Activated naive CD4-positive, alpha-beta T cell treated with anti-CD3 and anti-CD28 coated beads, Interleukin-2, amount 10 ng/mL, durations not matched to agents 7 days and 5 days (primary cell): ENCODE results near the gene HERPUD2.

Experiments used
- CTCF ChIA-PET: fragments of 350-600 bp; sonication (Branson Sonifier 250); formaldehyde crosslinking; loops from one replicate; lab custom pipeline; 2021; ENCODE audit warnings: antibody characterized with exemption; lab: Charles Lee
- DNase-seq: peaks from one replicate; pipeline ENCODE4 v3.0.0-alpha.2; 2020
- H3K27ac Mint-ChIP-seq: one replicate; pipeline ENCODE4 v1.8.0; 2021; ENCODE audit warnings: mild to moderate bottlenecking, moderate library complexity, mixed read lengths
- H3K27me3 Mint-ChIP-seq: one replicate; pipeline ENCODE4 v1.8.0; 2021; ENCODE audit warnings: mild to moderate bottlenecking, mixed read lengths
- H3K36me3 Mint-ChIP-seq: one replicate; pipeline ENCODE4 v1.8.0; 2021; ENCODE audit warnings: mixed read lengths
- H3K4me1 Mint-ChIP-seq: one replicate; pipeline ENCODE4 v1.8.0; 2021; ENCODE audit warnings: mixed read lengths
- H3K4me3 Mint-ChIP-seq: one replicate; pipeline ENCODE4 v1.8.0; 2021; ENCODE audit warnings: mild to moderate bottlenecking, moderate library complexity, mixed read lengths
- H3K9me3 Mint-ChIP-seq: one replicate; pipeline ENCODE4 v1.8.0; 2021; ENCODE audit warnings: mixed read lengths

HERPUD2 gene

DNA sequence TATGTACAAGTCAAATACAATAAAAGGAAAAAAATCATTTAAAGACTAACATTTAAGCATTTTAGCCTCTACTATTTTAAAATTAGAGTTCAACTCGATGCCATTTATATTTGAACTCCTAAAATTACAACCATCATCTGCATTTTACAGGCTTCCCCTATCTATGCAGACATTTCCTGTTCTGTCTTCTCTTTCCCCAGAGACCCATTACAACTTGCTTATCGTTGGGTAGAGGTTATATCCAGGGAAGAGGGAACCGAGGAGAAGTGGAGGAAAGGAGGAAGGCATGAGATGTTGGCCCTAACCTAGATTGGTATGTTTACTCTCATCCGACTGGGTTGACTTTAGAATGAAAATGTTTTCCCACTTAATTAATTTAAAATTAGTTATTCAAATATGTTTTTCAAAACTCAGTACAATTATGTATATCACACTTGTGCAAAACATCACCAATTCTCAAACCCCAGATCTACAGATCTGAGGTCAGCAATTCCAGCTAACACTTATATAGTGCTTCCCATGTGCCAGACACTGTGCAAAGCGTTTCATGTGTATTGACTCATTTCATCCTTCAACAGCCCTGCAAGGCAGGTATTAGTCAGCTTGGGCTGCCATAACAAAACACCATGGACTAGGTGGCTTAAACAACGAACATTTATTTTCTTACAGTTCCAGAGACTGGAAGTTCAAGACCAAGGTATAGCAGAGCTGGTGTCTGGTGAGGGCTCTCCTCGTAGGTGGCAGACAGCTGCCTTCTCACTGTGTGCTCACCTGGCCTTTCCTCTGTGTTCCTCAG is 27.3 kb upstream of the HERPUD2 start:
- CTCF ChIA-PET, result interaction anchor here (0.6 kb wide), 1 partner anchor 85 kb away, joined by 3 read pairs; no protein-coding TSS in a partner anchor
- no peak for DNase-seq
- Mint-ChIP-seq H3K27ac (no peak overlapping the region), H3K4me3 (no peak overlapping the region), H3K27me3 (peaks cover 14% of the 10 kb centered on the region), H3K9me3 (no peaks in the 10 kb centered on the region), H3K36me3 (no peaks in the 10 kb centered on the region), H3K4me1 (peaks cover 32% of the 10 kb centered on the region)

DNA sequence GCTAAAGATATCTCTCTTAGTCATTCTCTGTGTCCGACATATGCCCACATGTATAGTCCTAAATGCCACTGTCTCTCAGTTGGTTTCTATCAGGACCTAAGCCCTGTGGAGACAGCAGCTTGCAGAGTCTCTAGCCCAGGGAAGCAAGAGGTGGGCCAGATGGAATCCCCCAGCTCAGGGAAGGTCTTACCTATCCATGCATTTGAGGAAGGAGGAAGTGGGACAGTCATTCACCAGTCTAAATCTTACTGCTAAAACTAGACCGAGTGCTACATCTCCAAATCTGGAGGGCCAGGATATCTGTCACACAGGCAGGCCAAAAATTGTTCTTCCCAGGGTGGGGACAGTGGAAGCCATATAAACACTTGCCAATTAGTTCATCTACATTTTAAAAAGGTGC is 26.4 kb upstream of the HERPUD2 start:
- Mint-ChIP-seq H3K27me3 (peaks cover 18% of the 10 kb centered on the region), H3K27ac (no peak overlapping the region), H3K4me3 (no peak overlapping the region), H3K9me3 (no peaks in the 10 kb centered on the region), H3K4me1 (peaks cover 27% of the 10 kb centered on the region), H3K36me3 (no peaks in the 10 kb centered on the region)
- CTCF ChIA-PET, result no interaction called here
- no peak for DNase-seq

DNA sequence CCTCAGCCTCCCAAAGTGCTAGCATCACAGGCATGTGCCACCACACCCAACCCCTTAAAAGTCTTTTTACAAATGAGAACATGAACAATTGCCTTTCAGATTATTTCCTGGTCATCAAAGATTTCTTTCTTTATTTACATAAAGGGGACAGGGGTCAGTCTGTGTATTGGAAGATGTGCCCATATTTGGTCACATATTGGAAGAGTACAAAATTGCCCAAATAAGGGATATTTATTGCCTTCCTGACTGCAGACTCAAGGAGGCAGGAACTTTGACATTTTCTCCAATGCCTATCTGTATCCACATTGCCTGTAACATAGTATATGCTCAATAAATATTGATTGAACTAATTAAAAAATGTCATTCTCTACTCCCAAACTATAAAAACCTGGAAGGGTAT is 25.9 kb upstream of the HERPUD2 start:
- Mint-ChIP-seq H3K36me3 (no peaks in the 10 kb centered on the region), H3K4me1 (peaks cover 23% of the 10 kb centered on the region), H3K4me3 (no peak overlapping the region), H3K27me3 (peaks cover 18% of the 10 kb centered on the region), H3K27ac (no peak overlapping the region), H3K9me3 (no peaks in the 10 kb centered on the region)
- CTCF ChIA-PET, result interaction anchor here (0.8 kb wide), 1 partner anchor 11 kb away, joined by 3 read pairs; no protein-coding TSS in a partner anchor
- no peak for DNase-seq

DNA sequence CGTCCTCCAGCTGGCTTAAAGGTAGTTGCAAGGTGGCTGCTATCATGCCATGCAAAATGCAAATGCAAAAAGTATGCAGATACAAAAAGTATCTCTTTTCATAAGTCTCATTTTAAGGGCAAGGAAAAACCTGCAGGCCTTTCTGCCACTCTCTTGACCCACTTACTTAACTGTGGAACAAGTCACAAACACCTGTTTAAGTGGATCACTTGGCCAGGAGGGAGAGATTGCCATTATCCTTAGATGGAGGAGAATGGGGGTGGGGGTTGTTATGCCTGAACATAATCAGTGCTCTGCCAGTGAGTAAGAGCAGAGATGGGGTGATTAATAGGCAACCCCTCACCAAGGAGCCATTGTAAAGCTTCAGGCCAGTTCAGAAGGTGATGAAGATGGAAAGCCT is 25.1 kb upstream of the HERPUD2 start:
- CTCF ChIA-PET, result interaction anchor here (0.8 kb wide), 1 partner anchor 10 kb away, joined by 3 read pairs; no protein-coding TSS in a partner anchor
- Mint-ChIP-seq H3K4me1 (peaks cover 18% of the 10 kb centered on the region), H3K4me3 (no peak overlapping the region), H3K27ac (no peak overlapping the region), H3K27me3 (peaks cover 19% of the 10 kb centered on the region), H3K9me3 (no peaks in the 10 kb centered on the region), H3K36me3 (no peaks in the 10 kb centered on the region)
- no peak for DNase-seq

DNA sequence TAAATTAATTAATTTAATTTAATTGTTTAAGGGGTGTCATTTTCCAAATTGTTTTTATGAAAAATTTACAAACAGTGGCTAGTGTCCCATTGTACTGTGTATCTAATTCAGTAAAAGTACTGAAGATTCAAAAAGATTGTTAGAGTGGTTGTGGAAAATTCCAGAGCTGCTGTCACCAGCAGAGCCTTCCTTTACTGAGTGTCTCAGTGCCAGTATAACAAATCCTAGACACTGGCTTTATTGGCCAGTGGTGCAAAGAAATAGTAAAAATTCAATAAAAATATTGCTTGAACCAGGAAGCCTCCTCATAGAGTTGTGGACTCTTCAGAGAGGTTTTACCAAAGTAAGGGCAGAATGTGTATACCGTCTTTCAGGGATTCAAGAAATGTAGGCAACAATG is 23.1 kb upstream of the HERPUD2 start:
- Mint-ChIP-seq H3K4me1 (peaks cover 4% of the 10 kb centered on the region), H3K36me3 (no peaks in the 10 kb centered on the region), H3K27ac (no peak overlapping the region), H3K4me3 (no peak overlapping the region), H3K9me3 (no peaks in the 10 kb centered on the region), H3K27me3 (peaks cover 26% of the 10 kb centered on the region)
- DNase-seq, result no peak
- CTCF ChIA-PET, result no interaction called here

DNA sequence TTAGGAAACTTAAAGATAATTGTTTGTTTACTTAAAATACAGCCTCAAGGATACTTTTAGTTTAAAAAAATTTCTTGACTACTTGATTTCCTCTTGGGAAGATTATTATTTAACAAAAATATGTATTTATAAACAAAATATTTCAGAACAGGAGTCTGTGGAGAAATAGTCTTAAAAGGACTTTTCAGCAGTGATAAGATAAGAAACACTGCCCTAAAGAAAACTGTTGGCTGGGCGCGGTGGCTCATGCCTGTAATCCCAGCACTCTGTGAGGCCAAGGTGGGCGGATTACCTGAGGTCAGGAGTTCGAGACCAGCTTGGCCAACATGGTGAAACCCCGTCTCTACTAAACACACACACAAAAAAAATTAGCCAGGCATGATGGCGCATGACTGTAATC is 22.6 kb upstream of the HERPUD2 start:
- no peaks in the 10 kb centered on the region for H3K4me1 Mint-ChIP-seq
- H3K27me3 Mint-ChIP-seq, result peaks cover 26% of the 10 kb centered on the region
- no peak for DNase-seq
- H3K36me3 Mint-ChIP-seq, result no peaks in the 10 kb centered on the region
- CTCF ChIA-PET, result no interaction called here
- H3K4me3 Mint-ChIP-seq, result no peak overlapping the region
- no peaks in the 10 kb centered on the region for H3K9me3 Mint-ChIP-seq
- H3K27ac Mint-ChIP-seq, result no peak overlapping the region

DNA sequence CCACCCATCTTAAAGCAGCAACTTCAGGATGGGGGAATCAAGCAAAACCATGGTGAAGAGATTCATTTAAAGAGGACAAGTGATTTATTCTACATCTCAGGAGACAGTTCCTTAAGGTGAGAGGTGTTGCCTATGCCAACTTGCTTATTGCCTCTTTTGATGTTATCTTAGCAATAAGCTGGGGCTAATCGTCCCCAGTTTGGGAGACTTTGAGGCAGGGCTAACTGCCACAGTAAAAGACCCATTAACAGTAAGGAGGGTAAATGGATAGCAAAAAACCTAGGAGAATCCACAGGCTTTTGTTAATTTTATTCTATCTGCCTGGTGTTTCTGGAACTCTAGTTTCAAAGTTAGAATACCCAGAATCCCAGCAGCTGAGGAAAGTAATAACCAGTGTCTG is 22.1 kb upstream of the HERPUD2 start:
- H3K36me3 Mint-ChIP-seq, result no peaks in the 10 kb centered on the region
- H3K27ac Mint-ChIP-seq, result no peak overlapping the region
- no peak for DNase-seq
- CTCF ChIA-PET, result no interaction called here
- no peaks in the 10 kb centered on the region for H3K4me1 Mint-ChIP-seq
- peaks cover 26% of the 10 kb centered on the region for H3K27me3 Mint-ChIP-seq
- no peak overlapping the region for H3K4me3 Mint-ChIP-seq
- no peaks in the 10 kb centered on the region for H3K9me3 Mint-ChIP-seq

DNA sequence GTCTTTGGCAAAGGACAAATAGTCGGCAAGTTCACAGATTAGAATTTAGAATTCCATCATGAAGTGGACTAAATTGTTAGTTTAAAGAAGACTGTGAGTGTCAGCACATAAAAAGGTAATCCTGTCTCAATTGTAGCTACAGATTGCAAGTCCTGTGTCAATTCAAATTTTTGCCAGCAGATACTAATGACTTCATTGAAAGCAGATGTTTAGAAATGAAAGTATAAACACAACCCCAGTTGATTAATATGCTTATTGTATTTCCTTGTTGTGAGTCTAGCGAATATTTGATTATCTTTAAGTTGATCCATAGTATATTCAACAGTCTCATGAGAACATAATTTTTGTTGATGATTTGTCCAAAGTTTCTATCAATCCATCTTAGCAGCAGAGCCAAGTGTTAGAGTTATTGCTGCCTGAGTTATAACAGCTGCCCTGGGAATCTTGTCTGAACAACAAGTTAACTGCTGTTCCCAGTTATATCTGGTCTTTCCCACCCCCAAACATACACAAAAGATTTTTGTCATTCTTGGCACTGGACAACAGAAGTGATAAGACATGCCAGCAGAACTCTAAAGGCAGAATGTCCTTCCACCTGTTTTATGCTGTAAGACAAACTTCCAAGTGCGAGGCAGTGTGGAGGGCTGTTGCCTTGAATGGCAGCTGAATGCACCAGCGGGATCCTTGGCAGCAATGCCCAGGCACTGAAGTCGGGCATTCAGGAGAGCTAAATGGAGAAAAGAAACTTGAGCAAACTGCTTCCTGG is 21.3 kb upstream of the HERPUD2 start:
- H3K4me1 Mint-ChIP-seq, result no peaks in the 10 kb centered on the region
- CTCF ChIA-PET, result interaction anchor here (0.6 kb wide), 1 partner anchor 92 kb away, joined by 3 read pairs; no protein-coding TSS in a partner anchor
- no peak for DNase-seq

DNA sequence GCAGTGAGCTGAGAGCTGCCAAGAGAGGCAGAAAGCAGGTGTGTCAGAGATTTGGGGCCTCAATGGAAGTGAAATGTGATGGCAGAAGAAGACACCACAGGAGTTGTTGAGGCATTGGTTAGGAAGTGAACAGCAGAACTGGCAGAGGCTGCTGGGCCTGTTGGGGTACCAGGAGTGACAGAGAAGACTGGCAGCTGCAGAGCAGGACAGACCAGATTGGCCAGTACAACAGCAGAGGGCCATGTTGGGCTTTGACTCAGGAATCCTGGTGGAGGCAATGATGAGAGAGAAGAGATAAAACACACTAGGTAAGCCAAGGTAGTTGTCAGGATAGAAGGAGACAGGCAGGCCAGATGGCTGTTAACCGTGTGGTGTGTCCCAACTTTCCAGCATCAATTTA is 19.9 kb upstream of the HERPUD2 start:
- H3K36me3 Mint-ChIP-seq, result no peaks in the 10 kb centered on the region
- H3K27me3 Mint-ChIP-seq, result peaks cover 30% of the 10 kb centered on the region
- H3K27ac Mint-ChIP-seq, result no peak overlapping the region
- no peaks in the 10 kb centered on the region for H3K9me3 Mint-ChIP-seq
- peaks cover 10% of the 10 kb centered on the region for H3K4me1 Mint-ChIP-seq
- CTCF ChIA-PET, result no interaction called here
- no peak overlapping the region for H3K4me3 Mint-ChIP-seq
- no peak for DNase-seq

More for the DNA sequence above, 21.3 kb upstream of the HERPUD2 start:
- H3K4me3 Mint-ChIP-seq, result no peak overlapping the region
- no peaks in the 10 kb centered on the region for H3K36me3 Mint-ChIP-seq
- peaks cover 26% of the 10 kb centered on the region for H3K27me3 Mint-ChIP-seq
- no peak overlapping the region for H3K27ac Mint-ChIP-seq
- no peaks in the 10 kb centered on the region for H3K9me3 Mint-ChIP-seq

DNA sequence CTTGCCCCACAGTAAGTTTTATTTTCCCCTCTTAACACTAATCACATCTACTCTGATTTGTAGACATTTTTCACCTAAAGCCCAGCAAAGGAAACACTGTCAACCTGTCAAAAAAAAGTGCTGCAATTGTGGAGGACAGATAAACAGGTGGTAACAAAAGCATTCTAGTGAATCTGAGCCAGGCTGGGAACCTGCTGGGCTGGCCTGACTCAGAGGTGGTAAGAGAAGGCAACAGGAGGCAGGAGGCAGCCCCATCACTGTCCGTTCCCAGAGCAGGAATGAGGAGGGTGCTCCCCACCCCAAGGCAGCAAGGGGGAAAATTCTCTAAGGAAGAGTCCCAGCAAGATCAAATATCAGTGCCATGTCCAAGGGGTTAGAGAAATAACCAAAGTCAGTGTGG is 19.5 kb upstream of the HERPUD2 start:
- Mint-ChIP-seq H3K36me3 (no peaks in the 10 kb centered on the region), H3K27ac (no peak overlapping the region), H3K27me3 (peaks cover 30% of the 10 kb centered on the region), H3K4me1 (peaks cover 15% of the 10 kb centered on the region), H3K9me3 (no peaks in the 10 kb centered on the region), H3K4me3 (no peak overlapping the region)
- CTCF ChIA-PET, result interaction anchor here (1.6 kb wide), 1 partner anchor 11 kb away, joined by 6 read pairs; no protein-coding TSS in a partner anchor
- no peak for DNase-seq

DNA sequence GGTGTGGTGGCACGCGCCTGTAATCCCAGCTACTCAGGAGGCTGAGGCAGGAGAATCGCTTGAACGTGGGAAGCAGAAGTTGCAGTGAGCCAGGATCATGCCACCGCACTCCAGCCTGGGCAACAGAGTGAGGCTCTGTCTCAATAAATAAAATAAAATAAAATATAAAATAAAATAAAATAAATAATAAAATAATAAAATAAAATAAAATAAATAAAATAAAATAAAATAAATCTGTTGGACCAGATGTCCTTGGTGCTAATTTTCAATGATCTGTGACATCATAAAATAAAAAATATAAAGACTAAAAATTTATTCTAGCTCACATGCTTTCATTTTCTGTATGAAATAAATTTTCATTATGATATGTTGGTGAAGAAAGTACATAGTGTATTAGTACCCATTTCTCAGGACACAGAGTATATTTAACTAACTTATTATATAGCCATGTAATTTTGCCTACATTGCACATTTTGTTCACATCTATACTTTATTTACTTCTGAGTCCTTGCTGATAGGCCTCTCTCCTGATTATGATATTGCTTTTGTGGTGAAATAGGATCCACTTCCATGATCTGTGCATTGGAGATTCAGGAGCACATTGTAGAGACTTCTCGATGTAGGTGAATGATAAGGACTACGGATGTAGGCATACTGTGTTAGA is 17.8 kb upstream of the HERPUD2 start:
- Mint-ChIP-seq H3K27me3 (peaks cover 21% of the 10 kb centered on the region), H3K4me1 (peaks cover 27% of the 10 kb centered on the region), H3K9me3 (no peaks in the 10 kb centered on the region), H3K27ac (no peak overlapping the region), H3K36me3 (no peaks in the 10 kb centered on the region), H3K4me3 (no peak overlapping the region)
- no peak for DNase-seq
- CTCF ChIA-PET, result interaction anchor here (1.0 to 4.4 kb wide), 5 partner anchors 13 to 194 kb away, joined by 3 to 36 read pairs (median 6); no protein-coding TSS in a partner anchor

DNA sequence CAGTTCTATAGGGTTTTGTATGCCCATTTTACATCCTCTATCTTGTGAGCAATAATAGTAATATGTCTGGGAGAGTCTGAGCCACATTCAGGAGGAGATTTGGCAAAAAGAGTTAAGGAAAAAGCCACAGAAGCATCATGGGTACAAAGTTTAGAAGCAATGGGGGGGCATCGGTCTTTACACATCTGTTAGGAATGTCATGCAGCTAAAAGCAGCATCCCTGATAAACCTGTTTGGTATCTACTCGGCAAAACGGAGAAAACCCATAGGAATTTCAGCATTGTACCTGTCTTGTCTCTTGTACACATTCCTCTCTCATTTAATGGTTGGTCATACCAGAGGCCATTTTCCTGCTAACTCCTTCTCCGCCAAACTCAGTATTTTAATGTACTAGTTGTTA is 12.5 kb upstream of the HERPUD2 start:
- CTCF ChIA-PET, result interaction anchor here (0.8 to 2.6 kb wide), 2 partner anchors 11 to 146 kb away, joined by 3 to 16 read pairs; partner anchors contain the start of gene HERPUD2
- peaks cover 13% of the 10 kb centered on the region for H3K27me3 Mint-ChIP-seq
- DNase-seq, result no peak
- peaks cover 32% of the 10 kb centered on the region for H3K4me1 Mint-ChIP-seq
- no peak overlapping the region for H3K27ac Mint-ChIP-seq
- H3K9me3 Mint-ChIP-seq, result no peaks in the 10 kb centered on the region
- no peak overlapping the region for H3K4me3 Mint-ChIP-seq
- no peaks in the 10 kb centered on the region for H3K36me3 Mint-ChIP-seq

DNA sequence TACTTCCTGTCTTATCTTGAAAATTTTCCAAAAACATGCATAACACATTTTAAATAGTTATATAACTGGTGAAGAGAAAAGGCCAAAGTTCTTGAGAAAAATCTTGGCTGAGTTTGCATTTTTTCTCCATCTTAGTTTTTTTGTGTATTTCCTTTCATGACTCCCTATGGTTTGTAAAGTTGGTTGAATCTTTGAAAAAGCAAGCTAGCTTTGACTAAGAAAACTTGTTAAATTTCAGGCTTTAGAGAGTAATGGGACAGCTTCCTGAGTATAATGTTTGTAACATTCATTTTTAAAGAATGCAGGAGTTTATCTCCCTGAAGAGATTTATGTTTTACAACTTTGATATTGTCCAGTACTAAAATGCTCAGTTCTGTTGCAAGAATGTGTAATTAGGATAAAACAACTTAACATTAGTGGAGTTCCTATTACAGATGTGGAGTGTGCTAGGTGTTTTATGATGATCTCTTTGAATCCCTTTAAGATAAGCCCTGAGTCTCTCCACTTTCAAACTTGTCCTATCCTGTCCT is 11.1 kb upstream of the HERPUD2 start:
- Mint-ChIP-seq H3K36me3 (no peaks in the 10 kb centered on the region), H3K27ac (no peak overlapping the region), H3K27me3 (peaks cover 13% of the 10 kb centered on the region), H3K4me1 (peaks cover 32% of the 10 kb centered on the region), H3K9me3 (no peaks in the 10 kb centered on the region), H3K4me3 (no peak overlapping the region)
- CTCF ChIA-PET, result interaction anchor here (0.7 to 1.6 kb wide), 3 partner anchors 10 to 50 kb away, joined by 3 read pairs; no protein-coding TSS in a partner anchor
- DNase-seq, result no peak

DNA sequence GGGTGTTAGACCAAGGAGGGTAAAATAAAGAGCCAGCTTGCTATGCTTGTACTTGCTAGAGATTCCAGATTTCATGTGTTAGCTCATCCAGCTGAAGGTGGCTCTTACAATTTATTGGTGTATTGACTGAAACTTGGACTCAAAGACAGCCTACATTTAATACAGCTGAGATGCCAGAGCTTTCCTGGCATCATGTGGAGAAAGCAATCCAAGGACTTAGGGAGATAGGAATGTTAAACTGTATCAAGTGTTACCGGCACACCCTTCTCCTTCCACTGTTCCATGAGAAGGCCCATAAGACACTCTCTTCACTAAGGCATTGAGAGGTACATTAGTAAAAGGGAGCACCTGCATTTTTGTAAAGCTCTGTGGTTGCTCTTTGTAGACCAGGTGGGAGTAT is 9.3 kb upstream of the HERPUD2 start:
- CTCF ChIA-PET, result interaction anchor here (1.1 kb wide), 1 partner anchor 9 kb away, joined by 5 read pairs; the partner anchor contains the start of gene HERPUD2
- Mint-ChIP-seq H3K4me3 (no peak overlapping the region), H3K36me3 (peaks cover 3% of the 10 kb centered on the region), H3K4me1 (peaks cover 21% of the 10 kb centered on the region), H3K27me3 (peaks cover 5% of the 10 kb centered on the region), H3K27ac (no peak overlapping the region), H3K9me3 (no peaks in the 10 kb centered on the region)
- no peak for DNase-seq
